ENCODE measurements around the gene LONRF3.

- TF ChIP-seq, protein P1, sequence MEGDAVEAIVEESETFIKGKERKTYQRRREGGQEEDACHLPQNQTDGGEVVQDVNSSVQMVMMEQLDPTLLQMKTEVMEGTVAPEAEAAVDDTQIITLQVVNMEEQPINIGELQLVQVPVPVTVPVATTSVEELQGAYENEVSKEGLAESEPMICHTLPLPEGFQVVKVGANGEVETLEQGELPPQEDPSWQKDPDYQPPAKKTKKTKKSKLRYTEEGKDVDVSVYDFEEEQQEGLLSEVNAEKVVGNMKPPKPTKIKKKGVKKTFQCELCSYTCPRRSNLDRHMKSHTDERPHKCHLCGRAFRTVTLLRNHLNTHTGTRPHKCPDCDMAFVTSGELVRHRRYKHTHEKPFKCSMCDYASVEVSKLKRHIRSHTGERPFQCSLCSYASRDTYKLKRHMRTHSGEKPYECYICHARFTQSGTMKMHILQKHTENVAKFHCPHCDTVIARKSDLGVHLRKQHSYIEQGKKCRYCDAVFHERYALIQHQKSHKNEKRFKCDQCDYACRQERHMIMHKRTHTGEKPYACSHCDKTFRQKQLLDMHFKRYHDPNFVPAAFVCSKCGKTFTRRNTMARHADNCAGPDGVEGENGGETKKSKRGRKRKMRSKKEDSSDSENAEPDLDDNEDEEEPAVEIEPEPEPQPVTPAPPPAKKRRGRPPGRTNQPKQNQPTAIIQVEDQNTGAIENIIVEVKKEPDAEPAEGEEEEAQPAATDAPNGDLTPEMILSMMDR (IDR thresholded peaks at IDR 0.05): no peak
- TF ChIP-seq POLR2A (IDR thresholded peaks at IDR 0.05) (no peak), POLR2AphosphoS5 (IDR thresholded peaks at IDR 0.05) (no peak), EP300 (IDR thresholded peaks at IDR 0.05; ENCODE audit: low read depth) (no peak)
Measured at GRCh38 chrX:119036107-119037029, 62.0 kb downstream of the LONRF3 start.
